Astrocyte (in vitro differentiated cells and primary cell): ENCODE measurements around the gene TTPAL. TPM values are rescaled to one million over a fixed set of nuclear protein-coding genes. Genes with fewer than 3 reads are reported as not detected.

Source experiments
- DNase-seq: peaks from one replicate; pipeline ENCODE4 v3.0.0-alpha.2; 2010; ENCODE audit warnings: low read depth
- FAIRE-seq: peaks from 2 replicates; lab custom pipeline; 2011; peaks lifted over from hg19 to GRCh38; lab: Jason Lieb, UNC
- H2AFZ ChIP-seq: 2 replicates; pipeline ENCODE4 v1.6.0; 2012; ENCODE audit warnings: low read depth, low read length, inconsistent platforms
- H3K27ac ChIP-seq: 2 replicates; pipeline ENCODE4 v1.5.1; 2011; ENCODE audit warnings: low read depth, low read length, inconsistent platforms
- H3K27me3 ChIP-seq: 2 replicates; pipeline ENCODE4 v1.6.0; 2011; ENCODE audit warnings: low read length, inconsistent platforms; ENCODE audit not compliant: insufficient read depth
- H3K36me3 ChIP-seq: 2 replicates; pipeline ENCODE4 v1.5.1; 2011; ENCODE audit warnings: low read length, inconsistent platforms; ENCODE audit not compliant: insufficient read depth
- H3K4me1 ChIP-seq: 2 replicates; pipeline ENCODE4 v1.5.1; 2011; ENCODE audit warnings: low read length, inconsistent platforms; ENCODE audit not compliant: insufficient read depth
- H3K4me2 ChIP-seq: 2 replicates; pipeline ENCODE4 v1.6.0; 2012; ENCODE audit warnings: low read length, inconsistent platforms
- H3K4me3 ChIP-seq: 2 replicates; pipeline ENCODE4 v1.5.1; 2011; ENCODE audit warnings: low read depth, mild to moderate bottlenecking, low read length, inconsistent platforms; ENCODE audit not compliant: insufficient read depth
- H3K79me2 ChIP-seq: 2 replicates; pipeline ENCODE4 v1.6.0; 2012; ENCODE audit warnings: mild to moderate bottlenecking, low read length, inconsistent platforms; ENCODE audit not compliant: insufficient read depth
- H3K9ac ChIP-seq: 2 replicates; pipeline ENCODE4 v1.6.0; 2012; ENCODE audit warnings: mild to moderate bottlenecking, low read length, inconsistent platforms
- H3K9me3 ChIP-seq: 2 replicates; pipeline ENCODE4 v1.5.1; 2012; ENCODE audit warnings: low read depth, mild to moderate bottlenecking, low read length, inconsistent platforms; ENCODE audit not compliant: insufficient read depth
- H4K20me1 ChIP-seq: 2 replicates; pipeline ENCODE4 v1.6.0; 2012; ENCODE audit warnings: low read length, inconsistent platforms; ENCODE audit not compliant: insufficient read depth
- H3K27ac Mint-ChIP-seq: one replicate; pipeline ENCODE4 v1.8.0; 2021; ENCODE audit warnings: mild to moderate bottlenecking, mixed read lengths; ENCODE audit not compliant: unreplicated experiment
- H3K27me3 Mint-ChIP-seq: one replicate; pipeline ENCODE4 v1.8.0; 2021; ENCODE audit warnings: low read depth, mixed read lengths; ENCODE audit not compliant: unreplicated experiment
- H3K36me3 Mint-ChIP-seq: one replicate; pipeline ENCODE4 v1.8.0; 2021; ENCODE audit warnings: low read depth, mixed read lengths; ENCODE audit not compliant: unreplicated experiment
- H3K4me1 Mint-ChIP-seq: one replicate; pipeline ENCODE4 v1.8.0; 2021; ENCODE audit warnings: low read depth, mixed read lengths; ENCODE audit not compliant: unreplicated experiment
- H3K4me3 Mint-ChIP-seq: one replicate; pipeline ENCODE4 v1.8.0; 2021; ENCODE audit warnings: mild to moderate bottlenecking, moderate library complexity, mixed read lengths; ENCODE audit not compliant: unreplicated experiment
- H3K9me3 Mint-ChIP-seq: one replicate; pipeline ENCODE4 v1.8.0; 2021; ENCODE audit warnings: mild to moderate bottlenecking, mixed read lengths; ENCODE audit not compliant: unreplicated experiment
- CTCF ChIP-seq: IDR thresholded peaks from 2 replicates; pipeline ENCODE4 v1.5.1; 2011; ENCODE audit warnings: low read depth, mild to moderate bottlenecking, inconsistent platforms, low read length, moderate library complexity; ENCODE audit not compliant: insufficient read depth
- EZH2 ChIP-seq: IDR thresholded peaks from 2 replicates; pipeline ENCODE4 v1.6.1; 2012; ENCODE audit warnings: mild to moderate bottlenecking, low read length, inconsistent platforms; ENCODE audit not compliant: insufficient read depth
- total RNA-seq: library from RNA; stranded (reverse); gene quantifications from 2 replicates; pipeline ENCODE4 v1.2.1, GENCODE V29; 2021

TTPAL gene
- total RNA-seq, 1 donor from 2014 or later, result 23.3 TPM

GRCh38 chr20:44426879-44427790 is 48.5 kb upstream of the TTPAL start:
- Histone ChIP-seq H3K4me3 (no peak overlapping the region), H3K27me3 (peaks cover 9% of the 10 kb centered on the region), H4K20me1 (no peaks in the 10 kb centered on the region), H3K27ac (no peak overlapping the region), H3K9ac (no peak overlapping the region), H3K4me2 (no peak overlapping the region), H3K36me3 (no peaks in the 10 kb centered on the region), H3K9me3 (no peaks in the 10 kb centered on the region), H2AFZ (no peak overlapping the region), H3K4me1 (peaks cover under 1% of the 10 kb centered on the region), H3K79me2 (no peaks in the 10 kb centered on the region)
- no peak for TF ChIP-seq CTCF
- no peak for TF ChIP-seq EZH2
- Mint-ChIP-seq H3K27me3 (peaks cover 16% of the 10 kb centered on the region), H3K36me3 (no peaks in the 10 kb centered on the region), H3K27ac (no peak overlapping the region), H3K4me3 (no peak overlapping the region), H3K4me1 (no peaks in the 10 kb centered on the region), H3K9me3 (peaks cover 5% of the 10 kb centered on the region)
- FAIRE-seq (no peak), DNase-seq (no peak)

GRCh38 chr20:44427804-44428173 is 47.9 kb upstream of the TTPAL start:
- no peak overlapping the region for H3K27ac ChIP-seq
- H3K36me3 ChIP-seq, result no peaks in the 10 kb centered on the region
- H3K4me3 ChIP-seq, result no peak overlapping the region
- no peak for DNase-seq
- H3K9me3 ChIP-seq, result no peaks in the 10 kb centered on the region
- no peak overlapping the region for H3K4me2 ChIP-seq
- Mint-ChIP-seq H3K4me1 (no peaks in the 10 kb centered on the region), H3K27ac (no peak overlapping the region), H3K36me3 (no peaks in the 10 kb centered on the region), H3K4me3 (no peak overlapping the region), H3K9me3 (peaks cover 5% of the 10 kb centered on the region), H3K27me3 (peaks cover 17% of the 10 kb centered on the region)
- H2AFZ ChIP-seq, result no peak overlapping the region
- H3K4me1 ChIP-seq, result no peaks in the 10 kb centered on the region
- no peaks in the 10 kb centered on the region for H3K79me2 ChIP-seq
- peaks cover 10% of the 10 kb centered on the region for H3K27me3 ChIP-seq
- H3K9ac ChIP-seq, result no peak overlapping the region
- TF ChIP-seq CTCF, result no peak
- TF ChIP-seq EZH2, result no peak
- no peak for FAIRE-seq
- no peaks in the 10 kb centered on the region for H4K20me1 ChIP-seq
